OCI-LY7 (cell line): ENCODE data around the gene FAM193B. TPM values are rescaled to one million over a fixed set of nuclear protein-coding genes. Genes with fewer than 3 reads are reported as not detected.

ENCODE experiments used
- BruUV-seq: library from RNA; stranded (reverse); fragments of 400-500 nt; replicated peaks from 2 replicates; lab custom pipeline; 2021; lab: Mats Ljungman, UMichigan
- CTCF ChIA-PET: fragments of 300-600 bp; sonication (Branson Sonifier 250); formaldehyde crosslinking; loops from one replicate; lab custom pipeline; 2022; ENCODE audit warnings: antibody characterized with exemption; ENCODE audit not compliant: unreplicated experiment; lab: Charles Lee
- POLR2A ChIA-PET: fragments of 300-600 bp; sonication (Branson Sonifier 250); formaldehyde crosslinking; loops from one replicate; lab custom pipeline; 2022; ENCODE audit warnings: antibody characterized with exemption; lab: Charles Lee
- DNase-seq: peaks from one replicate; pipeline ENCODE4 v3.0.0-alpha.2; 2015; ENCODE audit warnings: low spot score
- H2AFZ ChIP-seq: fragments of 200-600 bp; sonication (generic), shearing (Covaris generic); 2 replicates; pipeline ENCODE4 v1.6.1; 2014; ENCODE audit warnings: mild to moderate bottlenecking, antibody characterized with exemption, low read length, moderate library complexity
- H3K27ac ChIP-seq: fragments of 200-600 bp; sonication (generic); 2 replicates; pipeline ENCODE4 v1.5.1; 2014; ENCODE audit warnings: mixed run types, low read depth, mild to moderate bottlenecking, moderate library complexity, low read length, inconsistent platforms; ENCODE audit not compliant: poor library complexity, severe bottlenecking
- H3K36me3 ChIP-seq: fragments of 200-600 bp; sonication (generic); 2 replicates; pipeline ENCODE4 v1.6.1; 2014; ENCODE audit warnings: mild to moderate bottlenecking, antibody characterized with exemption, low read length, moderate library complexity, mixed read lengths; ENCODE audit not compliant: insufficient read depth
- H3K4me1 ChIP-seq: fragments of 200-600 bp; sonication (generic); 2 replicates; pipeline ENCODE4 v1.5.1; 2014; ENCODE audit warnings: mild to moderate bottlenecking, low read length; ENCODE audit not compliant: insufficient read depth, poor library complexity, severe bottlenecking
- H3K4me2 ChIP-seq: fragments of 200-600 bp; sonication (generic); 2 replicates; pipeline ENCODE4 v1.6.1; 2014; ENCODE audit warnings: mild to moderate bottlenecking, low read length
- H3K4me3 ChIP-seq: fragments of 200-600 bp; sonication (generic); 2 replicates; pipeline ENCODE4 v1.5.1; 2014; ENCODE audit warnings: mild to moderate bottlenecking, low read depth, low read length; ENCODE audit not compliant: poor library complexity, severe bottlenecking
- H3K79me2 ChIP-seq: fragments of 200-600 bp; sonication (generic); 2 replicates; pipeline ENCODE4 v1.6.1; 2016; ENCODE audit warnings: low read depth, mild to moderate bottlenecking, low read length, moderate library complexity, mixed read lengths; ENCODE audit not compliant: insufficient read depth
- H3K9me2 ChIP-seq: fragments of 200-600 bp; sonication (generic); 2 replicates; pipeline ENCODE4 v1.6.1; 2016; ENCODE audit warnings: mild to moderate bottlenecking, low read length, mixed read lengths; ENCODE audit not compliant: insufficient read depth
- H3K9me3 ChIP-seq: fragments of 200-600 bp; sonication (generic); 2 replicates; pipeline ENCODE4 v1.6.1; 2014; ENCODE audit warnings: mild to moderate bottlenecking, mixed run types, low read length, mixed read lengths
- H4K20me1 ChIP-seq: fragments of 200-600 bp; sonication (generic); 2 replicates; pipeline ENCODE4 v1.6.1; 2014; ENCODE audit warnings: mild to moderate bottlenecking, antibody characterized with exemption, low read length, moderate library complexity, mixed read lengths; ENCODE audit not compliant: insufficient read depth
- EZH2phosphoT487 ChIP-seq: fragments of 200-600 bp; sonication (generic); IDR thresholded peaks from 2 replicates; pipeline ENCODE4 v1.6.1; 2018; ENCODE audit warnings: low read depth, borderline replicate concordance, mild to moderate bottlenecking, mixed run types, antibody characterized with exemption, low read length, moderate library complexity, mixed read lengths
- intact Hi-C: fragments of 100-400 bp; cut with micrococcal nuclease; formaldehyde crosslinking; loops from one replicate; pipeline ENCODE4 v1.10.0; 2022; ENCODE audit not compliant: unreplicated experiment
- total RNA-seq, 2 experiments: library from RNA; depleted of rRNA in 1 of 2; stranded (reverse); fragments of >200 nt in 1 of 2; shearing (Covaris generic) in 1 of 2; gene quantifications; 2 replicates each; pipeline ENCODE4 v1.2.3, GENCODE V29; 2014 to 2022
- TF ChIP-seq, protein P1 (sequence below): fragments of 200-600 bp; sonication (generic); conservative IDR thresholded peaks from 2 replicates; pipeline ENCODE4 v1.5.1; 2014; ENCODE audit warnings: mild to moderate bottlenecking, antibody characterized with exemption, low read length, moderate library complexity, mixed read lengths

FAM193B gene
- total RNA-seq, 2 experiments from 2014 or later, result 63.2 to 104 TPM

DNA sequence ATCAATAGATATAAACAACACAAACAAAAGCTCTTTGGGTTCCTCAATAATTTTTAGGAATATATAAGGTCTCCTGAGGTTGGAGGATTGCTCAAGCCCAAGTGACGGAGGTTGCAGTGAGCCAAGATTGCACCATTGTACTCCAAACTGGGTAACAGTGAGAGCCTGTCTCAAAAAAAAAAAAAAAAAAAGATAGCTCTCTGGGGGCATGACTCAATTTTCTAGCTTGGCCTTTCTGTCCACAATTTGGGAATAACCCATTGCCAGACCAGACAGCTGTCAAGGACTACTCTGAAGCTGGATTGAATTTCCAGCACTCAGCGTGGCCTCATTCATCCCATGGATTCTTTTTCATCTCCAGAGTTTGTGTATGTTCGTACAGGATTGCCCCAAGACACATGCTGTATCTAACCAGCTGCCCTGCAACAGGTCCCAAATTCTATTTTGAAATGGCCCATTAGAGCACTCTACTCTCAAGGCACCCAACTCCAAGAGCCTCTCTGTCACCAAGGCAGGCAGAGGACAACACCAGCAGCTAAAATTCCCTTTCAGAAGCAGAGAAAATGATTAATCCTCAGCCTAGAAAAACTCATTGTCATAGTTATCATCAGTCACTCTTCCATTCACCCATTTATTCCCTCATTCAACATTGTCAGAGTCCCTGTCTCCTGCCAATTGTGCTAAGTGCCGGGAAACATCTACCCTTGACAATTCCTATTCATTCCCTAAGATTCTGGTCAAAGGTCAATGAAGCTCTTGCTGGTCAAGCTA, 8.7 kb downstream of the FAM193B start:
- Histone ChIP-seq H3K4me3 (no peak overlapping the region), H3K9me3 (no peaks in the 10 kb centered on the region), H3K36me3 (peaks cover 52% of the 10 kb centered on the region), H3K4me1 (no peaks in the 10 kb centered on the region), H4K20me1 (no peaks in the 10 kb centered on the region), H3K79me2 (no peaks in the 10 kb centered on the region; the same call in 1 of the 2 replicates), H3K4me2 (no peak overlapping the region), H3K9me2 (no peaks in the 10 kb centered on the region), H2AFZ (no peak overlapping the region), H3K27ac (no peak overlapping the region)
- TF ChIP-seq, protein P1, sequence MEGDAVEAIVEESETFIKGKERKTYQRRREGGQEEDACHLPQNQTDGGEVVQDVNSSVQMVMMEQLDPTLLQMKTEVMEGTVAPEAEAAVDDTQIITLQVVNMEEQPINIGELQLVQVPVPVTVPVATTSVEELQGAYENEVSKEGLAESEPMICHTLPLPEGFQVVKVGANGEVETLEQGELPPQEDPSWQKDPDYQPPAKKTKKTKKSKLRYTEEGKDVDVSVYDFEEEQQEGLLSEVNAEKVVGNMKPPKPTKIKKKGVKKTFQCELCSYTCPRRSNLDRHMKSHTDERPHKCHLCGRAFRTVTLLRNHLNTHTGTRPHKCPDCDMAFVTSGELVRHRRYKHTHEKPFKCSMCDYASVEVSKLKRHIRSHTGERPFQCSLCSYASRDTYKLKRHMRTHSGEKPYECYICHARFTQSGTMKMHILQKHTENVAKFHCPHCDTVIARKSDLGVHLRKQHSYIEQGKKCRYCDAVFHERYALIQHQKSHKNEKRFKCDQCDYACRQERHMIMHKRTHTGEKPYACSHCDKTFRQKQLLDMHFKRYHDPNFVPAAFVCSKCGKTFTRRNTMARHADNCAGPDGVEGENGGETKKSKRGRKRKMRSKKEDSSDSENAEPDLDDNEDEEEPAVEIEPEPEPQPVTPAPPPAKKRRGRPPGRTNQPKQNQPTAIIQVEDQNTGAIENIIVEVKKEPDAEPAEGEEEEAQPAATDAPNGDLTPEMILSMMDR, result no peak
- TF ChIP-seq EZH2phosphoT487, result no peak
- ChIA-PET POLR2A (interaction anchor here (0.5 to 2.0 kb wide), 5 partner anchors 8 to 48 kb away, joined by 3 to 6 read pairs (median 3); partner anchors contain the start of gene PDLIM7), CTCF (interaction anchor here (0.6 to 0.7 kb wide), 2 partner anchors 16 to 188 kb away, joined by 3 to 6 read pairs; partner anchors contain the start of gene RGS14)
- no TSS peak for BruUV-seq
- DNase-seq, result no peak
- intact Hi-C loops, result no loop called here

DNA sequence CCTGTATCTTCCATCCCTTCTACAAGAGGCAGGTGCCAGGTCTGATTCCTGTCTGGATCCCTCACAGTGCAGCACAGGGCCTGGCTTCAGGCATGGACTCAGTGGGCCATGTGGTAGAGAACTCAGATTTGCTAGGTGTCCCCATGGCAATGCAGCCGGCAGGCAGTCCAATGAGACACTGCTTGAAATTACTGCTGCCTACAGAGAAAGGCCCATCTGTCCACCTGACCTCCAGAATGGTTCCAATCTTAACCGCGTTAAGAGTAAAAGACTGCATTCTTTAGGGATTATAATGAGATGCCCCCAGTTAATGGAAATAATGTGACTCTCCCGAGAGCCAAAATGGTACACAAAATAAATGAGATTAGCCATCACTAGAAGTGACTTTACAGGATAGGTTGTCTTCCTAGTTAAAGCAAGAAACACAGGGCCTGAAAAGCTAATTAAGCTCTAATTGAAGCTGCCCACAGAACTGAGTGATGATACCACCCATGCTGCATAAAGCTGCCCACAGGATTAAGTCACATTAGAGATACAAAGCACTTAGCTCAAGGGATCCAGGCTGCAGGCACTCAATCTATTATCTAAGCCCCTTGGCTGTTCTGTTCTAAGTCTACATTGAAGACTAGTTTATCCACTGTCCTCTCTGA, 11.4 kb downstream of the FAM193B start:
- BruUV-seq, result no TSS peak
- no peak overlapping the region for H3K4me3 ChIP-seq
- ChIA-PET CTCF (no interaction called here), POLR2A (interaction anchor here (1.4 kb wide), 1 partner anchor 45 kb away, joined by 3 read pairs; the partner anchor contains the start of gene PDLIM7)
- H3K4me1 ChIP-seq, result no peaks in the 10 kb centered on the region
- no peak for DNase-seq
- no peaks in the 10 kb centered on the region for H3K9me2 ChIP-seq
- H3K9me3 ChIP-seq, result no peaks in the 10 kb centered on the region
- TF ChIP-seq, protein P1, result no peak
- TF ChIP-seq EZH2phosphoT487, result no peak
- H3K4me2 ChIP-seq, result no peak overlapping the region
- H3K36me3 ChIP-seq, result peaks cover 46% of the 10 kb centered on the region
- no peaks in the 10 kb centered on the region for H4K20me1 ChIP-seq
- intact Hi-C loops, result no loop called here
- H3K27ac ChIP-seq, result no peak overlapping the region
- H3K79me2 ChIP-seq, result no peaks in the 10 kb centered on the region
- no peak overlapping the region for H2AFZ ChIP-seq
